OCI-M2 (cell line): ENCODE results near the gene SNN.

Experiments
- DNase-seq: peaks from one replicate; lab custom pipeline; 2025; ENCODE audit not compliant: unreplicated experiment; lab: John Stamatoyannopoulos, UW

SNN gene

DNA sequence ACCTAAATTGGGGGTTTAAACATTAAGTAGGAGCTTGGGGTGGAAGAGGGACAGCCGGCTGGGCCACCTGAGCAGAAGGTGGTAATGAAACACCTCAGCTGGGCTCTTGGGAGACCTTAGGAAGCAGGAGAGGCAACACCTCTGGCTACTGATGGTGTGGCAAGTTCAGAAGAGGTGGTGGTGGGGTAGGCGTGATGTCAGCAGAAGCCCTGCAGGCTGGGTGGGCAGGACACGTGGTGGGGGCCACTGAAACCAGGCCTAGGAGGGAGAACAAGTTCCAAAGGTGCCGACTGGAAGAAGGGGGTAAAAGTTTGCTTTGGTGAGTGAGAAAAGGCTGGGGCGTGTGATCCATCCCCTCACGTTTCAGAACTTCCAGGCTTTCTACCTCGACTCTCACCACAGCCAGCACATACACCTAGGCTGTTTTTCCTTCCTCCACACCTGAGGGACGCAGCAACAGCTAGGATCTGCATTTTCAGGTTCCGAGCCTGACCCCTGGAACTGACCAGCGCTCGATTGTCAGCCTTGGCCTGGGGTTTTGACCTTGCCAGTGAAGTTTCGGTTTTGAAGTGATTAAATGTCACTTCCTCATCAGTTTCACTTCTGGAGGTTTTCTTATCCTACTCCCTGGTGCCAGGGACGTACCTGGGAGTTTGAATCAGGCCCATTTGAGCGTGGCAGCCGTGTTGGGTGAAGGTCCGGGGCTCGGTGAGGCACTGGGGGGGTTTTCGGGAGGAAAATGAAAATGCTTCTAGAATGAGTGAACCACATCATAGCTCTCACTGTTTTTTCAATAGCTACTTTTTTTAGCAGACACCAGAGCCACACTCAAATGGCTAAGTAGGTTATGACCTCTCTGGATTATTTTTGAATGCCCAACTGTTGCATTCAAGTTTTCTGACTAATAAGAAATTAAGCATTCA, 10.0 kb downstream of the SNN start:
- no peak for DNase-seq

DNA sequence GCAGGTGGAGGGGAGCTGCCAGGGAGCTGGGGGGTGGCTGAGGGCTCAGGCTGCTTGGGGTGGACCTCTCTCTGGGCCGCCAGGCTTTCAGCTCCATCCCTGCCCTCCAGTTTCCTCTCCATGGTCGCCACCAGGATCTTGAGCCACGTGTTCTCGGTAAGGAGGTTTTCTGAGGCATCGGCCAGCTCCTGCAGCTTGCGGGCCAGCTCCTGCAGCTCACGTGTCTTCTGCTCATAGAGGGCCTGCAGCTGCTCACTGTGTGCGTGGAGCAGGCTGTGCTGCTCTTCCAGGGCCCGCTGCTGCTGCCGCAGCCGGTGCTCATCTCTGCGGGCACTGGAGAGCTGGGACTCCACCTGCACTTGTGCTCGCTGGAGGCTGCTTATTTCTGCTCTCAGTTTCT, 11.0 kb downstream of the SNN start:
- no peak for DNase-seq

DNA sequence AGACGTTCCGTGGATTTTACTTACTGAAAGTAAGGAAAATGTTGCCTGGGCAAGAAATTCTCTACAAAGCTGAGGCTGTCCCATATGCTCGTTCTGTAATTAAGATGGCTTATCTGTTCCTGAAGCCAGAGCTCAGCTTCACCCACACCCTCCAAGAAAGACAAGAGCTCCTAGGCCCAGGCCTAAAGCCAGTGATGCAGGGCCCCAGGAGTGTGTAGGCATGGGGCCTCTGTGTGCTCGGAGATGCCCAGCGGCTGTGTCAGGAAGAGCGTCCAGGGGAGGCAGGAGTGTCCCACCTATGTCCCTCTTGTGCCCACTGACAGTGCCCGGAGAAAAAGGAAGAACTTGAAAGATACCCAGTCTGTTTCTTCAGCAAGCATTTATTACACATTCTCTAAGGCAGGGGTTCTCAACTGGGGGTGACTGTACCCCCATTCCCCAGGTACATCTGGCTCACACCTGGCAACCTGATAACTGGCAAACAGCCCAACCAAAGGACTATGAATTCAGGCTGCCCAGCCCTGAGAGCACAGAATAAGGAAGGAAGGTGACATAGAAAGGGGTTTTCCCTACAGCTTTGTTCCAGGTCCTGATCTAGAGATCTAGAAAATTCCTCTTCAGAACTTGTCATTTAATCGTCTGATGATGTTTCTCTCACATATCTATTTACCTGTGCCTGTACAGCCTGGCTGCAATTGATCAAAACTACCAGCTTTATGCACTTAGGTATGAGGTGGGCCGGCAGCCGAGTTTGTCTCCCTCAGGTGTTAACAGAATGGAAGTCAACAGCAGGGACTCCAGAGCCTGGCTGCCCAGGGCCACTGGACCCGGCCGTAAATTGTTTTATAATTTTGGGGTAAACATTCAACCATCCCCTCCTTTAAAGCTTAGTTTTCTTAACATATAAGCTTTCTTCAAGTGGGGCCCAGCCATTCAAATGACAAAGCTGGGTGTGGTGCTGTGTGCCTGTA, 12.0 kb downstream of the SNN start:
- DNase-seq, result no peak

DNA sequence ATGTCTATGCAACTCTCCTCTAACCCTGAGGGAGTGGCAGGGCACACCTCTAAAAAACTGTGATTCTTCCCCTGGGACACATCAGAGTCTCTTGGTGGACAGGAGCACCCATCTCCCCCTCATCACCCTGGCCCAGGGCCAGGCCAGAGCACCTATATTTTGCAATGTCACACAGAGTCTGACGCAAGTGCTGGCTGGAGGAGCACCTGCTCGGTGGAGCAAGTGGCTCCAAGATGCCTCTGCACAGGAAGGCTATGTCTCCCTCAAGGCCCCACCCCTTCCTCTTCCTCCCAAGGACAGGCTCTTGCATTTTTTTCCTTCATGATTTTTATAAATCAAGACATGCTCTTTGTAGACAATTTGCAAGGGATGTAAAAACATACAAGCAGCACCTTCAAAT, 13.3 kb downstream of the SNN start:
- no peak for DNase-seq

DNA sequence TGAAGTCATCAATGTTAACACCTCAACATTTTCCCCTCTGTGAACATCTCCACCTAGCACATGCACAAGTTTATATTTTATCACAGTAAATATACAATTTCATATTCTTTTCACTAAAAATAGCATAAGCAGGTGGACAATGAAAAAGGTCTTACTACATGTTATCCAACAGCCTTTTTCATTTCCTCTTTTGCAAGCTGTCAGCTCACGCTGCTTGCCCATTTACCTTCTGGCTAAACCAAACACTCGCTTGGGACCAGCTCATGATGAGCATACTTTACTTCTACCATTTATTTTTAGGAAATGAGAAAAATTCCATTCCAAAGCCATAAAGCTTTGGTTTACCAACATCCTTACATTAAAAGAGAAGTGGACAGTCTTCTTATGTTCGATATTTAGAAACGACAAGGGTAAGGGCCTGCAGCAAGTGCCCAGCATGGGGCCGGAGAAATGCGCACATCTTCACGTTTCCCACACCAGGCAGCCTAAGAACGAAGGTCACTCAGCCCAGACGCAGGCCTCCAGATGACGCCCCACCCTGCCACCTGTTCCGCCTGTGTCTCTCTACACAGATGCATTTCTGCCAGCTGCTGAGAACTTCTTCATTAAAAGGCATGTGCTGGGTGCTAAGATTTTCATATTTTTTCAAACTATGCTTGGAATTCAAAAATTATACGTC, 13.9 kb downstream of the SNN start:
- no peak for DNase-seq

DNA sequence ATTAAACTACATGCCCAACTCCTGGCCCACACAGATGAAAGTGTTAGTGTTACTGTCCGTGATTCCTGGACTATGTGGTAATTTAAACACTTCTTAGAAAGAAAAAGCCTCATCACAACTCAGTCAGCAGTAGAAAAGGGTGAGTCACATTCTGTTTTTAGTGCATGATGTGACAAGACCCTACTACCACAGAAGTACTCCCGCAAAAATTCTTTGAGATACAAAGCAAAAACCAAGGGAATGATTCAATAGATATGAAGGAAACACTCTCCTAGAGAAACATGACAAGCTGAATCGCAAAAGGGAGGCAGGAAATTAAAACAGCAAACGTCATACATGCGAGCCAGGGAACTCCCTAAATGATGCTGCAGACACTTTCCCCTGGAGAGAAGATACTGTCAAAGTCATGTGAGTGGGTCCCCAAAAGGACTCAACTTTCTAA, 14.4 kb downstream of the SNN start:
- no peak for DNase-seq

DNA sequence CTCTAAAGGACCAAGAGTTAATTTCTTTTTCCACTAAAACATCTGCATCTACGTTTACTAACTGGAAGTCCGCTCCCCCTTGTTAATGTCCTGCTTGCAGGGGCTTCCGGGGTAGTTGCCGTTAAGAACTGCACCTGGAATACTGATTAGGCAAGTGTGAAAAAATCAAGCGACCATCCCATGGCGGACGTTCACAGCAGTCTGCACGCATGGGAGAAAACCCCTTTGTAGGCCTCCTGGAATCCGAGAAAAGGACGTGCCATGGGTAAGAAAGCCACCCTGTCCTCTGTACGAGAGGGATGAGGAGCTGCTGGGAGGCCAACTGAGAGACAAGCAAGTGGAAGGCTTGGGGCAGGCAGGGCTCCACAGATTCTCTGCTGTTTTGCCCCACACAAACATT, 14.9 kb downstream of the SNN start:
- DNase-seq, result no peak

DNA sequence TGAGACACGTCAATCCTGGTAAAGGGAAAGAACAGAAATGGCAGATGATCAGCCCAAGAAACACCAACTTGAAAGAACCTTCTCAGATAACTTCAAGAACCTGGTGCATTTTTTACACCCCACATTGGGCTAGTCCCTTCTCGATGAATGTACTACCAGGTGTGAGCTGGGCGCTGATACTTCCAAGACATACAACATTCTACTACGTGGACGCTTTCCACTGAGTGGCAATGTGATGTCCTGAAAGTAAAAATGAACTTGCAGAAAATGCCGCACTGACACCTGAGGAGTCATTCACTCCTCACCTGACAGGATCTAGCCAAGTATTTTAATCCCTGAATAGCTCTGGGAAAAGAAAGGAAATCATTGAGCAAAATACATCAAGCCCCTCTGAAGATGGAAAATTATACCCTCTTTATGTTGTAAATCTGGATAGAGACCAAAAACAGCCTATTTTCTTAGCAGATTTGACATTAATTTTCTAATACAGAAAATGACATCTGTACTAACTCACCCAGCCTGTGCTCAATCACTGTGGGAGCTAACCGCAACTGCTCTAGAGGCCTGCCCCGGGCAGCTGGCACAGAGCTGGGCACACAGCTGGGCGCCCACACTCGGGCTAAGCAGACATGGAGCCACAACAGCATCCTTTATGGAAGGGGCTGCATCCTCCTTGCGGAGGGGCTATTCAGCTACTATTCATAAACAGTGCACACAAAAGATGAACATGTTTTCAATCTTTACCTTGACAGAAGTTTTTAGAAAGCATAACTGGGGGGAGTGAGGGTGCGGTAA, 16.2 kb downstream of the SNN start:
- DNase-seq, result no peak

DNA sequence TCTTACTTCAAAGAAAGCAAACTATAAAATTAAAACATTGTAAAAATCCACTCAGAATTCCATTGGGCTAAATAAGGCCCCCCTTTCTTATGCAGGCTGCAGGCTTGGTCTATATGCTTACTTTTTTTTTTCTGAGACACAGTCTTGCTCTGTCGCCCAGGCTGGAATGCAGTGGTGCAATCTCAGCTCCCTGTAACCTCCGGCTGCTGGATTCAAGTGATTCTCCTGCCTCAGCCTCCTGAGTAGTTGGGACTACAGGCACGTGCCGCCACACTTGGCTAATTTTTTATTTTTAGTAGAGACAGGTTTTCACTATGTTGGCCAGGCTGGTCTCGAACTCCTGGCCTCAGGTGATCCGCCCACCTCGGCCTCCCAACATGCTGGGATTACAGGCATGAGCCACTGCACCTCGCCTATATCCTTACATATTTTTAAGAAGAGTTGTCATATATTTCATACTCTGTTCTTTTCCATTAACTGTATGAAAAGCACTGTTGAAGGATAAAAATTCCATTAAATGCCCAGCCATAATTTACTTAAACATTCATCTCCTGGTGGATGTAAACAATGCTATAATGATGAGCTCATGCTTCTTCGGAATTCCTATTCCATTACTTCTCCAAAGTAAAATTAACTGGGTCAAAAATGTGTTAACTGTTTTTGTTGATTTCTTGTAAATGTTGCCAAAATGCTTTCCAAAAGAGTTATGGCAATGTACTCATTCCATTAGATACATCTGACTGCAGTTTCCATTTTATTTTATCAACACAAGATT, 17.8 kb downstream of the SNN start:
- no peak for DNase-seq

DNA sequence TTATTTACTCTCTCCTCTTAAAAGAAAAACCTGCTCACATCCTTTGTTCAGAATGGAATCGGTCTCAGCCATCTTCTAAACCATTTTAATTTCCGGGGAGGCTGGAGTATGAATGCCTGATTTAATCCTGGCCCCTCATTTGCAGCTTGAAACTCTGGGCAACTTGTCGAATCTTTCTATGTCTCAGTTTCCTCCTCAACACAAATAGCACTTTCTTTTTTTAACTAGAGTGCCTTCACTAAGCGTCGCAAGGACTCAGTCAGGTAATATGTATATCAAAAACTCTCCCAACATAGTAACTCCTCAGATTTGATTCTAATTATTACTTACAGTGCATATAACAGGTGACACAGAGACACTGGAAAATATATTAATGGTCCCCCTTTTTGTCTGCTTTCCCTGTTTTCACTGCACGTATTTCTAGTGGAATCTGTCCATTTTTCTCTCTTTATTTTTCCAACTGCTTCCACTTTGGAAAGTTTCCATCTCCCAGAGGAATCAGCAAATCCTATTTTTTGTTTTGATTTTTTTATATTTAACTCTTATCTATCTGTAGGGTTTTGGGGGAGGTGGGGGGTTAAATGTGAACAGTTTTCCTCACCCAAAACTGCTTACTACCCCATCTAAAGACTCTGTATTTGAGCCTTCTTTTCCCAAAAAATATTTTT, 18.6 kb downstream of the SNN start:
- no peak for DNase-seq

DNA sequence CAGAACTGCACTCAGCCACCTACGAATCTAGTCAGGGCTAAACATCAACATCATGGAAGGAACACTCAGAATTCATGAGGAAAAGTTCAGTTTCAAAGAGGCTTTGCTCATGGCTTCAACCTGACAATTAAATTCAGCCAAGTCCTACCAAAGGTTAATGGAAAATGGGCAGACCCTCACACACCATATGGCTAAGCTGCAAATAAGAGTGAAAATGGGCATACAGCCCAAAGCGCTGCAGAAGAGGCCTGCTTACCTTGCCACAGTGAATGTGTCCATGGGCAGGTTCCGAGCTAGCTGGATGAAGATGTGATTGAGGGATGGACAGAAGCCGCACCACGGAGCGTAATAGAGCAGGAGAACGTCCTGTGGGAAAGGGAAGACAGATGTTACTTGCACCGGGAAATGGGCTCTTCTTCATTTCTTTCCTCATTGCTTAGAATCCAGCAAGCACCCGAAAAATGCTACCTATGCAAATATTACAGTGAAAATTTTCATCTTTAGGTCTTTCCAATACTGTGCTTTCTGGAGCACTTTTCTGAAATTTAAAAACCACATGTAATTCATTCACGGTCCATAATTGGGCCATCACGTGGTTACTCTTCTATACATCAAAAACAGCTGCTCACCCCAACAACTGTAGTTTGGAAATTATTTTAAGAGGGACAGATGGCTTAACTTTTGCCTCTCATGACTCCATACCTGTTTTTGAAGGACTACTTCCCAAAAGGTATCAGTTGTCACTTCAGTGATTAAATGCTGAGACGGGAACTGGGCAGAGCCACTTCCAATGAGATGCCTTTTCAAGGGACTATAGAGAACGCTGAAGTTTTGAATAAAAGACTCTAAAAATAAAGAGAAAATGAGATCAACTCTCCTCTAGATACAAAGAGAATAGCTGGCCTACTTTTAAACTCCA, 19.6 kb downstream of the SNN start:
- DNase-seq, result no peak

DNA sequence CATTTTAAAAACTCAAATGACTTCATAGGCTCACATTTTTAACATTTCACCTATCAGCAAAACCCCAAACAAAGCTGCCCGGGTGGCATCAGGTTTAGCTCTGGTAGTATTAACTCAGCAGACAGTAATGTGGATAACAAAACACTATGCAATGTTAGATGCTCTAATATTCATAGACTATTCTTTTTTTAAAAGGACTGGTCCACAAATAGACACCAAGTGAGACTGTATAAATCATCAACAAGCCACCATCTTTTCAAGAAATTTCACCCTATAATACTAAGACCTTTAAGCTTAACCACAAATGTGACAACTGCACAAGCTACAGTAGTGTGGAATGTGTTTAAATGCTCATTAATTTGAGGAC, 20.2 kb downstream of the SNN start:
- DNase-seq, result no peak

DNA sequence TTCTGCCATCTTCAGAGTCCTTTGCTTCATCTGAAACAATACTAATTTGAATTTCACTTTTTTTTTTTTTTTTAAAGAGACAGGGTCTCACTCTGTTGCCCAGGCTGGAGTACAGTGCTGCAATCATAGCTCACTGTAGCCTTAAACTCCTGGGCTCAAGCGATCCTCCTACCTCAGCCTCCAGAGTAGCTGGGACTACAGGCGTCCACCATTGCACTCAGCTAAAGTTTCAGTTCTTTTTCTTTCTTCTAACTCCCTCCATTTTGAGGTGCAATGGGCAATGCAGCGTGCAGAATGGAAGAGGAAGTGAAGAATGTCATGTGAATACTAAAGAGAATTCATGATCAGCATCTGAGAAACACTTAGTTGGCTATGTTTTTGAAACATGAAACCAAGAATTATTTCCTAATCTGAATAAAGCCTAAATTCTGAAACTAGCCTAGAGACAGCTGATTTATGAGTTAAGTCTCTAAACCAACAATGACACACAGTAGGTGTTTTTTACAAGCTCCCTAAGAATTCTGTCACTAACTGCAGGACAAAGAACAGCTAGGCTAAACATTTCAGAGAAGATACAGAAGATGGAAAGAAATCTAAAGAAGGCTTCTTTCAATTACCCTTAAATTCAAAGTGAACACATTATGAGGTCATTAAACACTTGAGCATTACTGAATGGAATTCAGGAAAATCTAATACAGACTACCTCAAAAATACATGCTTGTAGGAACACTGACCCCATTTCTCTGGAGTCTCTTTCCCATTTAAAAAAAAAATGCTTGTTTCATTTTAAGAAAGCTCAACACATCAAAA, 21.0 kb downstream of the SNN start:
- DNase-seq, result no peak

DNA sequence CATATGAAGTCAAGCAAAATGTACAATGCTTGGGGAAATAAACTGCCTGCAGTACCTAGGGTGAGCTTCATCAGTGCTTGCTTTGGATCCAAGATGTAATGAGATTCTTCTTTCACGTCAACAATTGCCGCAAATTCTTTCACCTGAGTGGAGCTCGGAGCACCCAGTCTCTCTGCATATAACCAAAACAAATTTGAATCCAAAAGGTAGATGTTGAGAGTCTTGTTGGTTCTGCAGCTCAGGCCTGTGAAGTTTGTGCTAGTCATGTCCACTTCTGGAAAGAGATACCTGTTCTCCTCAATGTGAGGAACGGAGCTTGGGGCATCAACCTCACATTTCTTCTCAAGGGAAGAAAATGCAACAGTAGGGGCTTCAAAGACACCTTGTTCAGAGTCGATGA, 23.0 kb downstream of the SNN start:
- no peak for DNase-seq

DNA sequence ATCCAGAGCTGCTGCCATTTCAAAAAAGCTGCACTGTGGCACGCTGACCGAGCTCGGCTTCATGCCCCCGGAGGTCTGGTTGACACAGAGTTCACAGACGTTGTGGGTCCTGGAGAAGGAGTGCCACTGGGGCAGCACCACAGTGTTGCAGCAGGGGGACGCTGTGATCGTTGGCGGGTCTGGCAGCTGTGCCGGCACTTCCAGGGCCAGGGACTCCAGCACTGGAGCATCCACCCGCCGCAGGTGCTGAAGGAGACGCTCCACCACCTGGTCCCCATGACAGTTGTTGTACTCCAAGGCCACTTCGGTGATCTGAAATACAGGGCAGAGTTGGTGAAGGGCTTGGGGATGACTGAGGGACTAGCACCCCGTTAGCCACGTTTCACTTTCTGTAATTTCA, 23.5 kb downstream of the SNN start:
- DNase-seq, result no peak

DNA sequence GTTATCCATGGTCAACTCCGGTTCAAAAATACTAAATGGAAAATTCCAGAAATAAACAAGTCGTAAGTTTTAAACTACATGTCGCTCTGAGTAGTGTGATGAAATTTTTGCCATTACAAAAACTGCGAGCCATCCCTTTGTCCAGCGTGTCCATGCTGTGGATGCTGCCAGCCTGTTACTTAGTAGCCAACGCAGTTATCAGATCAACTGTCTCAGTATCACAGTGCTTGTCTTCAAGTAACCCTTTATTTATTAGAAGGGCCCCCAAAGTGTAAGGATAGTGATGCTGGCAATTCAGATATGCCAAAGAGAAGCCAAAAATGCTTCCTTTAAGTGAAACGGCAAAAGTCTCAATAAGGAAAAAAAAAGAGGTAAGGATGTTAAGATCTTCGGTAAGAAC, 23.9 kb downstream of the SNN start:
- DNase-seq, result no peak

DNA sequence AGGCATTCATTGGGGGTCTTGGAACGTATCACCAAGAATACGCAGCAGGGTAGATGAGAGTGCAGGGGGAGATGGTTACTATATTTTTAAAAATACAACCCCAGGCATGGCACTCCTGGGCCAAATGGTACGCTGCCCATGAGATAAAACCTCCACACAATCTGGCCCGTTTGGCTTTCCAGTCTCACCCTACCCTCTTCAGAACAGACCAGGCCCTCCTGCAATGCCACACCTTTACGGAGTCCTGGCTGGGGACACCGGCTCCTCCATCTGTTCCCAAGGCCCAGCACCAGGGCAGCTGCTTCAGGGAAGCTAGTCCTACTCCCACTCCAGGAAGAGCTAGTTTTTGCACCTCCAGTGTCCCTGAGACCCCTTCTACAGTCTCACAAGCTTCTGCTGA, 24.4 kb downstream of the SNN start:
- no peak for DNase-seq
